VCaP (cell line): ENCODE measurements around the gene ARHGAP5.

Source experiments
- H3K27ac ChIP-seq: fragments of 450-650 bp; 2 replicates; pipeline ENCODE4 v1.5.1; 2017
- CTCF ChIP-seq: fragments of 450-650 bp; conservative IDR thresholded peaks from 2 replicates; pipeline ENCODE4 v1.5.1; 2017; ENCODE audit warnings: mild to moderate bottlenecking, moderate library complexity

Gene ARHGAP5

DNA sequence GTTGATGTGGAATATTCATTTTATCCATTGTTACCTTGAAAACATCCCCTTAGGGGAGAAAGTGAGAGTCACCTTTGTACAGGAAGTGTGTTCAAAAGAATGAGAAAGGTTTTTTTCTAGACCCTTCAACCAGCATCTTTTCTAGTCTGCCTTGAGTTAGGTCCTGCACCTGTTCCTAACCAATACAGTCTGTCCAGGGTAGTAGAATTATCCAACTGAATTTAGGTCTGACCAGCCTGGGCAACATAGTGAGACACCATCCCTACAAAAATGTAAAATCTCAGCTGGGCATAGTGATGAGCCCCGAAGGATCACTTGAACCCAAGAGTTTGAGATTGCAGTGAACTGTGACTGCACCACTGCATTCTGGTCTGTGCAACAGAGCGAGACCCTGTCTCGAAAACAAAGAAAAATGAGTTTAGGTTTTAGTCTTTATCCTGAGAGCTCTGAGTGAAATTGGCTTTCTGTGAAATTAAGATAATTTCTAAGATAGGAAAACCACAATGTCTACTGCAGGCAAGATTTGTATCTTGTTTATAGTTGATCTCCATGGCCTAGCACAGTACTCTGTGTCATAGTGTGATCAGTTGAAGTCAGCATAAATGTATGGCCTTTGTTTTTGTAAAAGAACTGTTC, 25.2 kb downstream of the ARHGAP5 start:
- H3K27ac ChIP-seq = no peak overlapping the region

GRCh38 chr14:32102968-32103367, 25.9 kb downstream of the ARHGAP5 start:
- no peak overlapping the region for H3K27ac ChIP-seq
- no peak for TF ChIP-seq CTCF

More for the DNA sequence above, 25.2 kb downstream of the ARHGAP5 start:
- no peak for TF ChIP-seq CTCF

DNA sequence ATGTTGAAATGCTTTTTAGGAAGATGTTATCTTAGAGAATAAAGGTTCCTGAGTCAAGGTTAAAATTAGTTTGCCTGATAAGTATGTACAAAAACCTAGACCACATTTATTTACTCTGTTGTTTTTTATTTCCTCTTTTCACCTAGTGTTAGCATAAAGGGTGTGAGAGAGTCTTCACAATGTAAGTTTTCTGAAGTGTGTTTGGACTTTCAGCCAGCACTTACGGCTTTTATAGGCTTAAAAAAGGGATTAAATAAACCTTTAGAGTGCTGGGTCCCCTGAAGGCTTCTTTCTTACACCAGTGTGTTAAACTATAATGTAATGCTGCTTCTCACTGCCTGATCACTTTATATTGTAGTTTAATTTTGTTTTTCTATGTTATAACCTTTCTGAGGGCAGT, 27.2 kb downstream of the ARHGAP5 start:
- H3K27ac ChIP-seq = no peak overlapping the region
- TF ChIP-seq CTCF = no peak

- TF ChIP-seq CTCF = no peak
- H3K27ac ChIP-seq = no peak overlapping the region
These were observed 27.7 kb downstream of the ARHGAP5 start for GRCh38 chr14:32104803-32105202.

GRCh38 chr14:32109676-32110547, 32.8 kb downstream of the ARHGAP5 start:
- no peak overlapping the region for H3K27ac ChIP-seq
- TF ChIP-seq CTCF = no peak

DNA sequence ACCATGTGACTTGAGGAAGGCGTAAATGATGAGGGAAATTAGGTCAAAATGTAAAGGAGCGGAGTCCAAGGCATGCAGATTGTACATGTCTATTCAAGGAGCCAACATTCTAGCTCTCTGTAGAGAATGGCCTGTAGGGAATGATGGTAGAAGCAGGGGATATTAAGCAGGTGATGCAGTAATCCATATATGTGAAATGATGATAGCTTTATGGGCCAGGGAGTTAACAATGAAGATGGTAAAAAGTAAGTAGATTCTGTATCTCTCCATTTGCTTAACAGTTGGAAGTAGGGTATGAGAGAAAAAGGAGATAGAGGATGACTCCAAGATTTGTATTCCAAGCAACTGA, 33.4 kb downstream of the ARHGAP5 start:
- H3K27ac ChIP-seq = no peak overlapping the region
- TF ChIP-seq CTCF = no peak

- no peak overlapping the region for H3K27ac ChIP-seq
- TF ChIP-seq CTCF = no peak
These were observed 44.4 kb downstream of the ARHGAP5 start for GRCh38 chr14:32121536-32121935.
